Ishikawa (cell line): ENCODE data around the gene MRGPRX2.
A peak's percentile ranks its signal among the peaks of the same experiment; 100 is the strongest.

Source experiments
- CEBPB ChIP-seq: IDR thresholded peaks from 2 replicates; pipeline ENCODE4 v1.6.1; 2012
- CREB1 ChIP-seq: IDR thresholded peaks from 2 replicates; pipeline ENCODE4 v1.6.1; 2012; ENCODE audit warnings: low read depth
- EGR1 ChIP-seq: IDR thresholded peaks from 2 replicates; pipeline ENCODE4 v1.6.1; 2012
- EP300 ChIP-seq: IDR thresholded peaks from 2 replicates; pipeline ENCODE4 v1.6.1; 2012; ENCODE audit warnings: borderline replicate concordance
- FOXM1 ChIP-seq: IDR thresholded peaks from 2 replicates; pipeline ENCODE4 v1.6.1; 2012; ENCODE audit warnings: low read depth, borderline replicate concordance
- MAX ChIP-seq: IDR thresholded peaks from 2 replicates; pipeline ENCODE4 v1.6.1; 2012
- NFIC ChIP-seq: IDR thresholded peaks from 2 replicates; pipeline ENCODE4 v1.6.1; 2012
- RAD21 ChIP-seq: IDR thresholded peaks from 2 replicates; pipeline ENCODE4 v1.6.1; 2012; ENCODE audit warnings: low read depth
- TAF1 ChIP-seq: IDR thresholded peaks from 2 replicates; pipeline ENCODE4 v1.6.1; 2012; ENCODE audit warnings: low read depth, mild to moderate bottlenecking
- TCF12 ChIP-seq: IDR thresholded peaks from 2 replicates; pipeline ENCODE4 v1.6.1; 2012; ENCODE audit warnings: low read depth
- TEAD4 ChIP-seq: IDR thresholded peaks from 2 replicates; pipeline ENCODE4 v1.6.1; 2012
- USF1 ChIP-seq: IDR thresholded peaks from 2 replicates; pipeline ENCODE4 v1.6.1; 2012
- YY1 ChIP-seq: IDR thresholded peaks from 2 replicates; pipeline ENCODE4 v1.6.1; 2012; ENCODE audit warnings: low read depth
- ZBTB7A ChIP-seq: IDR thresholded peaks from 2 replicates; pipeline ENCODE4 v1.6.1; 2012; ENCODE audit warnings: low read depth
- TF ChIP-seq, protein P1 (sequence below): IDR thresholded peaks from 2 replicates; pipeline ENCODE4 v1.6.1; 2012; ENCODE audit warnings: low read depth, mild to moderate bottlenecking

Gene MRGPRX2

GRCh38 chr11:19077965-19078364 lies 17.4 kb upstream of the MRGPRX2 start:
- TF ChIP-seq TCF12 (no peak), ZBTB7A (no peak), USF1 (no peak), FOXM1 (no peak), EP300 (no peak), CEBPB (no peak), NFIC (no peak), RAD21 (no peak), CREB1 (no peak), EGR1 (no peak), YY1 (no peak), TEAD4 (no peak), TAF1 (no peak), MAX (no peak)
- TF ChIP-seq, protein P1, sequence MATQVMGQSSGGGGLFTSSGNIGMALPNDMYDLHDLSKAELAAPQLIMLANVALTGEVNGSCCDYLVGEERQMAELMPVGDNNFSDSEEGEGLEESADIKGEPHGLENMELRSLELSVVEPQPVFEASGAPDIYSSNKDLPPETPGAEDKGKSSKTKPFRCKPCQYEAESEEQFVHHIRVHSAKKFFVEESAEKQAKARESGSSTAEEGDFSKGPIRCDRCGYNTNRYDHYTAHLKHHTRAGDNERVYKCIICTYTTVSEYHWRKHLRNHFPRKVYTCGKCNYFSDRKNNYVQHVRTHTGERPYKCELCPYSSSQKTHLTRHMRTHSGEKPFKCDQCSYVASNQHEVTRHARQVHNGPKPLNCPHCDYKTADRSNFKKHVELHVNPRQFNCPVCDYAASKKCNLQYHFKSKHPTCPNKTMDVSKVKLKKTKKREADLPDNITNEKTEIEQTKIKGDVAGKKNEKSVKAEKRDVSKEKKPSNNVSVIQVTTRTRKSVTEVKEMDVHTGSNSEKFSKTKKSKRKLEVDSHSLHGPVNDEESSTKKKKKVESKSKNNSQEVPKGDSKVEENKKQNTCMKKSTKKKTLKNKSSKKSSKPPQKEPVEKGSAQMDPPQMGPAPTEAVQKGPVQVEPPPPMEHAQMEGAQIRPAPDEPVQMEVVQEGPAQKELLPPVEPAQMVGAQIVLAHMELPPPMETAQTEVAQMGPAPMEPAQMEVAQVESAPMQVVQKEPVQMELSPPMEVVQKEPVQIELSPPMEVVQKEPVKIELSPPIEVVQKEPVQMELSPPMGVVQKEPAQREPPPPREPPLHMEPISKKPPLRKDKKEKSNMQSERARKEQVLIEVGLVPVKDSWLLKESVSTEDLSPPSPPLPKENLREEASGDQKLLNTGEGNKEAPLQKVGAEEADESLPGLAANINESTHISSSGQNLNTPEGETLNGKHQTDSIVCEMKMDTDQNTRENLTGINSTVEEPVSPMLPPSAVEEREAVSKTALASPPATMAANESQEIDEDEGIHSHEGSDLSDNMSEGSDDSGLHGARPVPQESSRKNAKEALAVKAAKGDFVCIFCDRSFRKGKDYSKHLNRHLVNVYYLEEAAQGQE = no peak

GRCh38 chr11:19076744-19077589 lies 16.4 kb upstream of the MRGPRX2 start:
- TF ChIP-seq RAD21 (peak; percentile 66), ZBTB7A (no peak)

DNA sequence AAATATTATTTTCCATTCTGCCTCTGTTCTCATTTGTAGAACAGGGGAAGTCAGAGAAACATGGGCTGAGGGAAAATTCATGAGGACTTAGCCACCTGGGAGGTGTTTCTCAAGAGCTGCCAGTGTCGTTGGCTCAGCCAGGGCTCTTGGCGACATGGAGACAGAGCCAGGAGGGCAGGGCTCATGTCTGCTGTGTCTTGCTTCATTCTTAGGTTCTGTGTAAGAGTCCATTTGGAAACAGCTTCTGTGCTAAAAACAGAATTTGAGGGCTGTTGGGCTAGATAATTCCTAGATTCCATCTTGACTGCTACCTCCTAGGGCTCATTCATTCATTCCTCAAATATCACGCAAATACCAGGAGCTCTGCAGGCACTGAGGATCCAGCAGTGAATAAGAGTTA lies 15.1 kb upstream of the MRGPRX2 start:
- TF ChIP-seq, protein P1 = no peak
- TF ChIP-seq TAF1 = no peak
- TF ChIP-seq EP300 = no peak
- TF ChIP-seq EGR1 = no peak
- no peak for TF ChIP-seq CEBPB
- no peak for TF ChIP-seq TEAD4
- TF ChIP-seq RAD21 = no peak
- no peak for TF ChIP-seq FOXM1
- TF ChIP-seq ZBTB7A = no peak
- TF ChIP-seq CREB1 = no peak
- no peak for TF ChIP-seq YY1
- no peak for TF ChIP-seq TCF12
- TF ChIP-seq MAX = no peak
- no peak for TF ChIP-seq USF1
- no peak for TF ChIP-seq NFIC

DNA sequence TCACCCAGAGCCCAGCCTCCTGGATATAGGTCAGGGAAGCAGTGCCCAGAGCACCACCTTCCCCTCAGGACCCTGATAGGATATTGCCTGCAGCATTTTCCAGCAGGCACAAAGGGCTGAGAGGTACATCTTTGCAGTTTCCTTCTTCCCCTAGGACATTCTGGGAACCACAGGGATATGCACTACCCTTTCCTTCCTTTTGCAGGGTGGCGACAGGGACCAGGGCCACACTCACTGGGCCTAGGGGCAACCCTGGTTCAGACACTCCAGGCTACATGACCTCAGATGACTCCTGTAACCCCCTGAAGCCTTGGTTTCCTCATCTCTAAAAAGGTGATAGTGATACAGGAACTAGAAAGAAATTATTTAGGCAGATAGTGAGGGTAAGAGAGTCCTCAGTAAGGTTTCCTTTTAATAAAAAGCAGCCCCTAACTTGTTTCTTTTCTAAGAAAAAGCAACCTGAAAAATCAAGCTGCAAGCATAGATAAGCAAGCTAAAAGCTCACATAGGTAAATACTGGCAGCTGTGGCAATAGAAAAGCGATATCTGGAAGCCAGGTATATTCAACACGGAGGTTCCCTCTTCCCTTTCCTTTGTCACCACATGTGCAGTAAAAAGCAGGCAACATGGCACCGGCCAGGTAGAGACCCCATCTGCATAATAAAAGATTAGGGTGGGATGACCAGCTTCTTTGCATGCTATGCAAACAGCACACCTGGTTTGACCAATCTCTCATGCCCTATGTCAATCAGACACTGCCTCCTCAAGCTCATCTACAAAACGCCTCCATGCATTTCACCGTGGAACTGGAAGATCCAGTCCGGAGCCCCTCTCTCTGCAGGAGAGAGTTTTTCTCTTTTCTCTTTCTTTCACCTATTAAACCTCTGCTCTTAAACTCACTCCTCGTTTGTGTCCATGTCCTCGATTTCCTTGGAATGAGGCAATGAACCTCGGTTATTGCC lies 13.2 kb upstream of the MRGPRX2 start:
- TF ChIP-seq RAD21 (no peak), TEAD4 (no peak), TCF12 (no peak)

GRCh38 chr11:19072464-19072863 lies 11.9 kb upstream of the MRGPRX2 start:
- TF ChIP-seq TAF1 (no peak), YY1 (no peak), USF1 (no peak)
- TF ChIP-seq, protein P1 = no peak
